Activated T-cell treated with anti-CD3 and anti-CD28 coated beads for 4 hours (primary cell): ENCODE measurements around the gene PSEN2.

ENCODE experiments used
- DNase-seq: peaks from one replicate; pipeline ENCODE4 v3.0.0-alpha.2; 2020

PSEN2 gene

GRCh38 chr1:226888021-226888420 lies 17.6 kb downstream of the PSEN2 start:
- no peak for DNase-seq

DNA sequence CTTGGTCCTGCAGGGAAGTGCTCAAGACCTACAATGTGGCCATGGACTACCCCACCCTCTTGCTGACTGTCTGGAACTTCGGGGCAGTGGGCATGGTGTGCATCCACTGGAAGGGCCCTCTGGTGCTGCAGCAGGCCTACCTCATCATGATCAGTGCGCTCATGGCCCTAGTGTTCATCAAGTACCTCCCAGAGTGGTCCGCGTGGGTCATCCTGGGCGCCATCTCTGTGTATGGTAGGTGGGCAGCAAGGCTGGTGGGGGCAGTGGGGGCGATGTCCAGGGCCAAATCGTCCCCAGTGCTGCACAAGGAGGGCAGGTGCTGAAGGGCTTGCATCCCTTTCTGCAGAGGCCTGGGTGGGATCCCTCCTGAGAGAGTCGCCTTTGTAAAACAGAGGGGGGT lies 18.4 kb downstream of the PSEN2 start:
- DNase-seq: no peak

- DNase-seq: no peak
These were observed 19.4 kb downstream of the PSEN2 start for GRCh38 chr1:226889616-226890330.

- no peak for DNase-seq
These were observed 20.1 kb downstream of the PSEN2 start for GRCh38 chr1:226890331-226891108.

DNA sequence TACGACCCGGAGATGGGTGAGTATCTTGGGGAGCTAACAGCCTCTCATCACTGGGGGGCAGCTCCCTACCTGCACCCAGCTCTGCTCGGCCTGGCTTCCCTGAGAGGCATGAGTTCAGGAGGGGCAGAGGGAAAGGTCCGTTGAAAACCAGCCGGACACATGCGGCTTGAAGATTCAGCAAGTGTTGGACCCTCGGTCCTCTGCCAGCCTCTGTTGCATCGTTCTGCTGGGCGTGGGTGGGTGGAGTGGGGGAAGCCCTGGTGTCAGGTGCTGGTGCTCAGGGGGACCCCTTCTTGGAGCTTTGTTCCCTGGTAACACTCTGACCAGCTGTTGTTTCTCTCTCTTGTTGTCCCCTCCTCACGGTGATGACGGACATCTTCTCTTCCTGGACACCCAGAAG lies 20.9 kb downstream of the PSEN2 start:
- no peak for DNase-seq

DNA sequence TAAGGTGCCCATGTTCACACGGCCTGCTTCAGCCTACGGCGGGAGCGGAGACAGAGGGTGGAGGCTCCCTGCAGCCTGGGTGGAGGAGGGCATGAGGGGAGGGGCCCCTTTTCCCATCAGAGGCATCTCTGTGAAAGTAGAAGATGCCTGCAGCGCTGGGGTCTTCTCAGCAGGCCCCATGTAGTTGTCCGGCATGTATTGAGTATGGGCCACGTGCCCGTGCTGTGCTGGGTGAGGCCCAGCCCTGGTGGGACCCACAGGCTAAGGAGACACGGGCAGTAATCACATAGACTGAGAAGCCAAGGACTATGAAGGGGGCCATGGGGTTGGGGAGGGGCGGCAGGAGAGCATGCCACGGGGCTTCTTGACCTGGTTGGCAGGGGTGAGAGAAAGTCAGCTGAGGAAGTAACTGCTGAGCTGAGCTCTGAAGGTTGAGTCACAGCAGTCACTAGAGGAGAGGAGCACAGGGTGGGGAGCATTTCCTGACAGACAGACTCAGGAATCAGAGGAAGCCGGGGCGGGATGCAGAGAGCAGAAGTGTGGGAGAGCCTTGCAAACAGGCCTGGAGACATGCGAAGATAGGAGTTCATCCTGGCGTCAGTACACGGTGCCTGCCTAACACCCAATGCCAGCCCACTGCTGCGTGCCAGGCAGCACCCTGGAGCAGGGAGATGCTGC lies 21.6 kb downstream of the PSEN2 start:
- DNase-seq: no peak

DNA sequence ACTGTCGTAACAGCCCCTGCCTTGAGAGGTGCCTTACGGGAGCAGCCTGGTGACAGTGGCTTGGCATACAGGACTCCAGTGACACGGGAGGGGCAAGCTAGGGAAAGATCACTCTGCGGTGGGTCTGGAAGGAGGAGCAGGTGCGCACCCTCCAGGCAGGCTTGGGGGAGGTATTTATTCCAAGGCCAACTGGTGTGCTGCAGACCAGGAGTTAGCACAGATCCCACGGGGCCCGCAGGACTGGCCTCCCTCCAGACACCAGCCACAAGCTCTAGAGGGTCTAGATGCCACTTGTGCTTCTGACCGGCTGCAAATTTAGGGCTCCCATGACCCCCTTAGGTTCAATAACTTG lies 22.1 kb downstream of the PSEN2 start:
- no peak for DNase-seq

DNA sequence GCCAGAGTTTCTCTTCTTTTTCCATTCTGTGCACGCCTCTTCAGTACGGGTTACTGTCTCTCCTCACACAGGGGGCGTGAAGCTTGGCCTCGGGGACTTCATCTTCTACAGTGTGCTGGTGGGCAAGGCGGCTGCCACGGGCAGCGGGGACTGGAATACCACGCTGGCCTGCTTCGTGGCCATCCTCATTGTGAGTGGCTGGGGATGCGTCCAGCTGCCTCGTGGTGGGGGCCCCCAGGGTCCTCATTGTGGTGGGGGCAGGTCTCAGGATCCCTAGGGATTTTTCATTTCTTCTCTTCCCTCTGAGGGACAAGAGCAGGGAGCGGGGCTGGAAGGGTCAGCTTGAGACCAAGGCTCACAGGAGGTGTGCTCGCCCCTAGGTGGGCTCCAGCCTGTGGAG lies 23.5 kb downstream of the PSEN2 start:
- DNase-seq: no peak

GRCh38 chr1:226894826-226895225 lies 24.4 kb downstream of the PSEN2 start:
- DNase-seq: no peak

DNA sequence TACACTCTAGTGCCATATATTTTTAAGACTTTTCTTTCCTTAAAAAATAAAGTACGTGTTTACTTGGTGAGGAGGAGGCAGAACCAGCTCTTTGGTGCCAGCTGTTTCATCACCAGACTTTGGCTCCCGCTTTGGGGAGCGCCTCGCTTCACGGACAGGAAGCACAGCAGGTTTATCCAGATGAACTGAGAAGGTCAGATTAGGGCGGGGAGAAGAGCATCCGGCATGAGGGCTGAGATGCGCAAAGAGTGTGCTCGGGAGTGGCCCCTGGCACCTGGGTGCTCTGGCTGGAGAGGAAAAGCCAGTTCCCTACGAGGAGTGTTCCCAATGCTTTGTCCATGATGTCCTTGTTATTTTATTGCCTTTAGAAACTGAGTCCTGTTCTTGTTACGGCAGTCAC lies 25.2 kb downstream of the PSEN2 start:
- DNase-seq: no peak

- DNase-seq: no peak
These were observed 27.8 kb downstream of the PSEN2 start for GRCh38 chr1:226898246-226898645.

- DNase-seq: no peak
These were observed 31.0 kb downstream of the PSEN2 start for GRCh38 chr1:226901421-226901820.

DNA sequence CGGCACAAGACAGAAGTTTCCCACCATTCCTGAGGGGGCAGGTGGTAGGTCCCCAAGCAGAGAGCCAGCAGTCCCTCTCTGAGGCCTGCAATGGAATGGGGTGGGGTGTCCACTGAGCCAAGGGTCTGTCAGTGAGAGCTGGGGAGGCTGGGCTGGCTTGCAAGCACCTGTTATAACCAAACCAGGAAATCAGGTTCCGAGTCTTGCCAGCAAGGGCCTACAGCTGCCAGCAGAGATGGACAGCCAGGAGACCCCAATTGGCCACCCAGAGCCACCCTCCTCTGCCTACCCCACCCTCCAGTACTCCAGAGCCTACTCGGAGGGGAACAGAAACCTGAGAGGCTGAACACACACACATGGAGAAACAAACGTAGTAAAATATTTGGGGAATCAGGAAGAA lies 32.2 kb downstream of the PSEN2 start:
- DNase-seq: no peak

DNA sequence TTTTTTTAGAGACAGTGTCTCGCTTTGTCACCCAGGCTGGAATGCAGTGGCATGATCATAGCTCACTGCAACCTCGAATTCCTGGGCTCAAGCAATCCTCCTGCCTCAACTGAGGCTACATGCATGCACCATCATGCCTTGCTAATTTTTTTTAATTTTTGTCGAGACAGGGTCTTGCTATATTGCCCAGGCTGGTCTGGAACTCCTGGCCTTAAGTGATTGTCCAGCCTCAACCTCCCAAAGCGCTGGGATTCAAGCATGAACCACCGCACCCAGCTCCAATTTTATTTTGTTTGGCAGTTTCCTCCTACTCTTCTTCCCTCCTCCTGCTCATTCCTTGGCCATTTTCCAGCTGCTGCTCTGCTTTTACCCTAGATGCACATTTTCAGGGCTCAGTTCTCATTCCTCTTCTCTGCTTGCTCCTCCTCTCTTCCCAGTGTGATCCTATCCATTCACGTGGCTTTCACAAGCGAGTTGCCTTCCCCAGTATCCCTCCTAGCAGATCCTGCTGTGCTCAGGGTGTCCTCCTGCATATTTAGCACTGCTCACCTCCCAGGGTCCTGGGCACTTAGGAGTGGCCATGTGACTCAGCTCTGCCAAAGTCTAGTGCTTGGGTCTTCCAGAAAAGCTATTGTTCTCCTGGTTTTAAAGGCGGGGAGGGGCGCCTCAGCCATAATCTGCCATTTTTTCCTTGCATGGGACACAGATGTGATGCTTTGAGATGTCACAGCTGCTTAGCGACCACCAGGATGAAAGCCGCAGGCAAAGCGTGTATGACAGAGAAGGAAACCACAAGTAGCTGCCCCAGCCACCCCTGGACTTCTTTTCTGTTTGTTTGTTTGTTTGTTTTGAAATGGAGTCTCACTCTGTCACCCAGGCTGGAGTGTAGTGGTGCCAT lies 33.7 kb downstream of the PSEN2 start:
- no peak for DNase-seq

DNA sequence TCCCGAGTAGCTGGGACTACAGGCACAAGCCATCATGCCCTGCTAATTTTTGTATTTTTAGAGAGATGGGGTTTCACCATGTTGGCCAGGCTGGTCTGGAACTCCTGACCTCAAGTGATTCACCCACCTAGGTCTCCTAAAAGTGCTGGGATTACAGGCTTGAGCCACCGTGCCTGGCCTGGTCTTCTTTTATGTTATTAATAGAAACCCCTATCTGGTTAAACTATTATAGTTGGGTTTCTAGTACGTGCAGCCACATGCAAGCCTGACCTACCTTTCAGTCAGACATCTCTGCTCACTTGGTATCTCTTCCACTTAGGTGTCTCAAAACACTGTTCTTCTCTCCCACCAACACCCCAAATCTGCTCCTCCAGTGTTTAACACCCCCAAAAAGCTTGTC lies 34.4 kb downstream of the PSEN2 start:
- DNase-seq: no peak

- no peak for DNase-seq
These were observed 38.0 kb downstream of the PSEN2 start for GRCh38 chr1:226908419-226908818.

DNA sequence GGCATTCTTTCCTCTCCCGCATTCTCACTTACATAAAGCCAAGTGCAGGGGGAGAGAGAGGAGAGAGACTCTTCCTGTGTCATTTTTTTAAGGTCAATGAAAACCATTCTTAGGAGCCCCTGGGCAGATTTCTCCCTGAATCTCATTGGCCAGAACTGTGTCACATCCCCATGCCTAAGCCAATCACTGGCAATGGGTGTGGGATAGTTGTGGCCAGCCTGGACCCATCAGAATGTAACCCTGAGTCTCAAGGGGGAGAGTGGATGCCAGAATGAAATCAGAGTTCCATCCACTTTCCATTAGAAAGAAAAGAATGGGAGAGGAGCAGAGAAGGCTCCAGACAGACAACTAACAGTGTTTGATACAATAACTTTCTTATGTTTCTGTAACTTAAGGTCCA lies 38.5 kb downstream of the PSEN2 start:
- DNase-seq: no peak

- DNase-seq: peak; percentile 42
These were observed 42.3 kb downstream of the PSEN2 start for GRCh38 chr1:226912587-226913176.

- DNase-seq: no peak
These were observed 45.2 kb downstream of the PSEN2 start for GRCh38 chr1:226915672-226915995.

DNA sequence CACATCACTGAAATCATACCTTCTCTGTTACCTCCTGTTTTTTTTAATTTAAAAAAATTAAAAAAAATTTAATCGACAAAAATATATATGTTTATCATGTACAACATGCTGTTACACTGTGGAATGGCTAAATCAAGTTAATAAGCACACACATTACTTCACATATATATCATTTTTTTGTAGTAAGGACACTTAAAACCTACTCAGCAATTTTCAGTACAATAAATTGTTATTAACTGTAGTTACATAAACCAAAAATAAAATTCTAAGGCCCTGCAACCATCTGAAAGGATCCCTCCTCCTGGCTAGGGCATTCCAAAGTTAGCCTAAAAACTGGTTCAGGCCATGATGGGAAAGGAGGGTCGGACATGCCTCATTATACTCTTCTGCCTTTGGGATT lies 46.1 kb downstream of the PSEN2 start:
- no peak for DNase-seq

DNA sequence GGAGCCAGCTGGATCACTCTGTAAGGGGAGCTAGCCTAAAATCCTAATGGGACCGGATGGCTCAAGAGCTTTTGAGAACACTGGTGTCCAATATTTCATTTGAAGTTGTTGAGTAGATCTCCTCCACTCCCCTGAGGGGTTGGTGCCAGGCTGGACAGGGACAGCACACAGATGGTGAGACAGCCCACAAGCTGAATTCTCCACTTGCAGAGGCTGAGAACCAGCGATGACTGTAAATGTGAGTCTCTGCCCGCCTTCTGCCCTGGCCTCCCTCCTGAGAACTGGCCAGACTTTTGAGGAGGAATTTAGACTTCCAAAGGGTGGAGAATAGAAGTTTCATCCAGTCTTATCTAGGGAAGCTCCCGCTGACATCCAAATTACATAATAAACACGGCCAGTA lies 49.2 kb downstream of the PSEN2 start:
- no peak for DNase-seq

- no peak for DNase-seq
These were observed 49.6 kb downstream of the PSEN2 start for GRCh38 chr1:226919995-226920394.

DNA sequence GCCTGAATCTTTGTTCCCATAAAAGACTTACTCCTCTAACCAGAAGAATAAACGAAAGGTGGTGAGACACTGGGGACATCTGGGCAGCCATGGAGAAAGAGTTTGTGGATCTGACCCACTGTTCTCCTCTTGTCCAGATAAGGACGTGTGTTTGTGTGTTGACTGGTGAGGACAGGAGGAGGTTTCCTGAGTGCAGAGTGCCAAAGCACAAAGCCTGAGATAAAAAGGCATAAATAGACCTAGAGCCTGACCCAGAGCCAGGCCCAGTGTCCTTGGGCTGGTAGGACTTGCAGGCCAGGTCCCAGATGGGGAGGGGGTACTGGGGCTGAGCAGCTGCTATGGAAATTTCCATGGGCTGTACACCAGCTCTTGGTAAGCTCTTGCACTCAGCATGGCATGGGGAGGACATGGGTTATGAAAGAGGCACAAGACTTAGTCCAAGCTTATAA lies 50.1 kb downstream of the PSEN2 start:
- DNase-seq: no peak
